HEK293 (cell line): ENCODE measurements around the gene UBE3A.

Experiments used
- CTCF ChIA-PET: fragments of 350-600 bp; formaldehyde crosslinking; extraction: SDS; loops from one replicate; lab custom pipeline; 2021; ENCODE audit warnings: antibody characterized with exemption; lab: Yijun Ruan, JAX
- POLR2A ChIA-PET: fragments of 300-600 bp; formaldehyde crosslinking; extraction: SDS; loops from one replicate; lab custom pipeline; 2020; ENCODE audit warnings: antibody characterized with exemption, inconsistent platforms; lab: Yijun Ruan, JAX
- H3K27ac ChIP-seq: fragments of 200-500 bp; sonication (Bioruptor generic); 2 replicates; pipeline ENCODE4 v1.5.1; 2014; ENCODE audit warnings: low read depth, low read length, control low read depth, inconsistent platforms; ENCODE audit errors: extremely low read depth
- H3K36me3 ChIP-seq, 2 experiments: fragments of 200-500 bp in 1 of 2; sonication (Bioruptor generic) in 1 of 2; 1 replicate in 1 of 2; 2 replicates in 1 of 2; pipeline ENCODE4 v1.5.1; 2014 to 2017; ENCODE audit warnings: inconsistent platforms in 2 of 2, low read length in 2 of 2; ENCODE audit not compliant: control insufficient read depth in 2 of 2, insufficient read depth in 1 of 2
- H3K4me1 ChIP-seq: fragments of 200-500 bp; sonication (Bioruptor generic); 2 replicates; pipeline ENCODE4 v1.5.1; 2014; ENCODE audit warnings: mild to moderate bottlenecking, low read length, inconsistent platforms; ENCODE audit not compliant: control insufficient read depth, insufficient read depth
- H3K4me3 ChIP-seq: 2 replicates; pipeline ENCODE4 v1.5.1; 2011; ENCODE audit warnings: low read depth, mild to moderate bottlenecking, control low read depth, low read length, moderate library complexity
- H3K9me3 ChIP-seq: fragments of 200-500 bp; sonication (Bioruptor generic); 2 replicates; pipeline ENCODE4 v1.5.1; 2014; ENCODE audit warnings: low read depth, low read length, inconsistent platforms; ENCODE audit not compliant: control insufficient read depth, insufficient read depth
- KLF7 ChIP-seq: fragments of 450-650 bp; formaldehyde crosslinking; IDR thresholded peaks from 2 replicates; pipeline ENCODE4 v1.5.1; 2016; ENCODE audit warnings: missing biosample characterization, missing genetic modification characterization, borderline replicate concordance
- RBAK ChIP-seq: fragments of 450-650 bp; formaldehyde crosslinking; IDR thresholded peaks from 2 replicates; pipeline ENCODE4 v1.5.1; 2016; ENCODE audit warnings: missing biosample characterization, missing genetic modification characterization
- SCRT1 ChIP-seq: fragments of 450-650 bp; formaldehyde crosslinking; IDR thresholded peaks from 2 replicates; pipeline ENCODE4 v1.5.1; 2016; ENCODE audit warnings: missing biosample characterization, missing genetic modification characterization, borderline replicate concordance
- SP2 ChIP-seq: fragments of 450-650 bp; formaldehyde crosslinking; IDR thresholded peaks from 2 replicates; pipeline ENCODE4 v1.5.1; 2016; ENCODE audit warnings: missing biosample characterization, missing genetic modification characterization
- YY1 ChIP-seq: fragments of 450-650 bp; formaldehyde crosslinking; IDR thresholded peaks from 2 replicates; pipeline ENCODE4 v1.5.1; 2018; ENCODE audit warnings: missing biosample characterization, missing genetic modification characterization
- ZBTB48 ChIP-seq: fragments of 450-650 bp; formaldehyde crosslinking; IDR thresholded peaks from 2 replicates; pipeline ENCODE4 v1.5.1; 2016; ENCODE audit warnings: missing biosample characterization, missing genetic modification characterization
- ZFP69B ChIP-seq: fragments of 450-650 bp; formaldehyde crosslinking; IDR thresholded peaks from 2 replicates; pipeline ENCODE4 v1.5.1; 2016; ENCODE audit warnings: missing biosample characterization, missing genetic modification characterization
- ZNF114 ChIP-seq: fragments of 450-650 bp; formaldehyde crosslinking; IDR thresholded peaks from 2 replicates; pipeline ENCODE4 v1.5.0; 2017; ENCODE audit warnings: missing biosample characterization, missing genetic modification characterization
- ZNF121 ChIP-seq: fragments of 450-650 bp; formaldehyde crosslinking; IDR thresholded peaks from 2 replicates; pipeline ENCODE4 v1.5.1; 2016; ENCODE audit warnings: missing biosample characterization, missing genetic modification characterization
- ZNF140 ChIP-seq: fragments of 450-650 bp; formaldehyde crosslinking; IDR thresholded peaks from 2 replicates; pipeline ENCODE4 v1.5.1; 2016; ENCODE audit warnings: missing biosample characterization, missing genetic modification characterization
- ZNF146 ChIP-seq: fragments of 450-650 bp; formaldehyde crosslinking; IDR thresholded peaks from 2 replicates; pipeline ENCODE4 v1.5.1; 2016; ENCODE audit warnings: missing biosample characterization, missing genetic modification characterization
- ZNF223 ChIP-seq: fragments of 450-650 bp; formaldehyde crosslinking; IDR thresholded peaks from 2 replicates; pipeline ENCODE4 v1.5.1; 2016; ENCODE audit warnings: missing biosample characterization, missing genetic modification characterization
- ZNF311 ChIP-seq: fragments of 450-650 bp; formaldehyde crosslinking; IDR thresholded peaks from 2 replicates; pipeline ENCODE4 v1.5.1; 2017; ENCODE audit warnings: missing biosample characterization, missing genetic modification characterization, borderline replicate concordance
- ZNF426 ChIP-seq: fragments of 450-650 bp; formaldehyde crosslinking; IDR thresholded peaks from 2 replicates; pipeline ENCODE4 v1.5.1; 2017; ENCODE audit warnings: missing biosample characterization, missing genetic modification characterization, mild to moderate bottlenecking, inconsistent platforms, moderate library complexity
- ZNF544 ChIP-seq: fragments of 450-650 bp; formaldehyde crosslinking; IDR thresholded peaks from 2 replicates; pipeline ENCODE4 v1.5.0; 2017; ENCODE audit warnings: missing biosample characterization, missing genetic modification characterization
- ZNF600 ChIP-seq: fragments of 450-650 bp; formaldehyde crosslinking; IDR thresholded peaks from 2 replicates; pipeline ENCODE4 v1.5.1; 2016; ENCODE audit warnings: missing biosample characterization, missing genetic modification characterization
- ZNF654 ChIP-seq: fragments of 450-650 bp; formaldehyde crosslinking; IDR thresholded peaks from 2 replicates; pipeline ENCODE4 v1.5.1; 2016; ENCODE audit warnings: low read depth, missing biosample characterization, missing genetic modification characterization
- ZNF677 ChIP-seq: fragments of 450-650 bp; IDR thresholded peaks from 2 replicates; pipeline ENCODE4 v1.5.0; 2018; ENCODE audit warnings: missing biosample characterization, mild to moderate bottlenecking, missing genetic modification characterization, moderate library complexity
- ZNF776 ChIP-seq: fragments of 450-650 bp; formaldehyde crosslinking; IDR thresholded peaks from 2 replicates; pipeline ENCODE4 v1.5.0; 2017; ENCODE audit warnings: missing biosample characterization, missing genetic modification characterization, borderline replicate concordance
- ZSCAN16 ChIP-seq: fragments of 450-650 bp; formaldehyde crosslinking; IDR thresholded peaks from 2 replicates; pipeline ENCODE4 v1.5.1; 2016; ENCODE audit warnings: missing biosample characterization, missing genetic modification characterization
- ZSCAN30 ChIP-seq: fragments of 450-650 bp; IDR thresholded peaks from 2 replicates; pipeline ENCODE4 v1.5.1; 2018; ENCODE audit warnings: missing biosample characterization, mild to moderate bottlenecking, missing genetic modification characterization, moderate library complexity
- TF ChIP-seq, protein P1 (sequence below): fragments of 450-650 bp; formaldehyde crosslinking; IDR thresholded peaks from 2 replicates; pipeline ENCODE4 v1.5.1; 2016; ENCODE audit warnings: missing biosample characterization, missing genetic modification characterization, low read depth
- TF ChIP-seq, protein P2 (sequence below): fragments of 450-650 bp; formaldehyde crosslinking; IDR thresholded peaks from 2 replicates; pipeline ENCODE4 v1.5.0; 2017; ENCODE audit warnings: missing biosample characterization, missing genetic modification characterization, borderline replicate concordance
- TF ChIP-seq, protein P3 (sequence below): fragments of 450-650 bp; formaldehyde crosslinking; IDR thresholded peaks from 2 replicates; pipeline ENCODE4 v1.5.1; 2017; ENCODE audit warnings: missing biosample characterization, missing genetic modification characterization
- TF ChIP-seq, protein P4 (sequence below): fragments of 450-650 bp; formaldehyde crosslinking; IDR thresholded peaks from 2 replicates; pipeline ENCODE4 v1.5.1; 2016; ENCODE audit warnings: missing biosample characterization, missing genetic modification characterization, borderline replicate concordance
- TF ChIP-seq, protein P5 (sequence below): fragments of 450-650 bp; formaldehyde crosslinking; IDR thresholded peaks from 2 replicates; pipeline ENCODE4 v1.5.1; 2017; ENCODE audit warnings: missing biosample characterization, missing genetic modification characterization
- TF ChIP-seq, protein P6 (sequence below): fragments of 450-650 bp; formaldehyde crosslinking; IDR thresholded peaks from 2 replicates; pipeline ENCODE4 v1.5.1; 2016; ENCODE audit warnings: missing biosample characterization, missing genetic modification characterization

The UBE3A gene

DNA sequence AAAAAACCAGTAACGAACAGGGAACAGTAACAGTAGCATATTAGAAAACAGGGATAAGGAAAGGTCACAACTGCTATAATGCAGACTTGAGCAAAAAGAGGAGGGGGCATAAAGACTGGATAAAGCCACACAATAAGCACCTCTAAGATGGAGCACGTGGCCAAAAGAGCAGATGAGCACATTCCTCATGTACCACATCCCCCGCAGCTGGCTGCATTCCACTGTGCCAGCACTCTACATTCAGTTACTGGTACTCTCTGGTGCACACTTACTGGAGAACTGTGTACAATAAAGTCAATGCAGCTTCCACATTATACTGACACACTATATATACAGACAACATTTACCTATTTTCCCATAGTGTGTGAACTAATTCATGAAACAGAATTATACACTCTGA, 64.7 kb downstream of the UBE3A start:
- TF ChIP-seq SP2 (tag by site-specific recombination) (no peak), ZFP69B (tag by site-specific recombination) (no peak), ZBTB48 (tag by site-specific recombination) (no peak), ZNF114 (tag by site-specific recombination) (no peak), ZNF677 (tag by site-specific recombination) (no peak), SCRT1 (tag by site-specific recombination) (no peak), ZNF146 (tag by site-specific recombination) (no peak), ZNF223 (no peak), ZSCAN30 (tag by site-specific recombination) (no peak), KLF7 (tag by site-specific recombination) (no peak), ZNF426 (tag by site-specific recombination) (no peak), ZNF311 (no peak)
- TF ChIP-seq, protein P1, sequence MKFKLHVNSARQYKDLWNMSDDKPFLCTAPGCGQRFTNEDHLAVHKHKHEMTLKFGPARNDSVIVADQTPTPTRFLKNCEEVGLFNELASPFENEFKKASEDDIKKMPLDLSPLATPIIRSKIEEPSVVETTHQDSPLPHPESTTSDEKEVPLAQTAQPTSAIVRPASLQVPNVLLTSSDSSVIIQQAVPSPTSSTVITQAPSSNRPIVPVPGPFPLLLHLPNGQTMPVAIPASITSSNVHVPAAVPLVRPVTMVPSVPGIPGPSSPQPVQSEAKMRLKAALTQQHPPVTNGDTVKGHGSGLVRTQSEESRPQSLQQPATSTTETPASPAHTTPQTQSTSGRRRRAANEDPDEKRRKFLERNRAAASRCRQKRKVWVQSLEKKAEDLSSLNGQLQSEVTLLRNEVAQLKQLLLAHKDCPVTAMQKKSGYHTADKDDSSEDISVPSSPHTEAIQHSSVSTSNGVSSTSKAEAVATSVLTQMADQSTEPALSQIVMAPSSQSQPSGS (tag by site-specific recombination), result no peak
- TF ChIP-seq, protein P2, sequence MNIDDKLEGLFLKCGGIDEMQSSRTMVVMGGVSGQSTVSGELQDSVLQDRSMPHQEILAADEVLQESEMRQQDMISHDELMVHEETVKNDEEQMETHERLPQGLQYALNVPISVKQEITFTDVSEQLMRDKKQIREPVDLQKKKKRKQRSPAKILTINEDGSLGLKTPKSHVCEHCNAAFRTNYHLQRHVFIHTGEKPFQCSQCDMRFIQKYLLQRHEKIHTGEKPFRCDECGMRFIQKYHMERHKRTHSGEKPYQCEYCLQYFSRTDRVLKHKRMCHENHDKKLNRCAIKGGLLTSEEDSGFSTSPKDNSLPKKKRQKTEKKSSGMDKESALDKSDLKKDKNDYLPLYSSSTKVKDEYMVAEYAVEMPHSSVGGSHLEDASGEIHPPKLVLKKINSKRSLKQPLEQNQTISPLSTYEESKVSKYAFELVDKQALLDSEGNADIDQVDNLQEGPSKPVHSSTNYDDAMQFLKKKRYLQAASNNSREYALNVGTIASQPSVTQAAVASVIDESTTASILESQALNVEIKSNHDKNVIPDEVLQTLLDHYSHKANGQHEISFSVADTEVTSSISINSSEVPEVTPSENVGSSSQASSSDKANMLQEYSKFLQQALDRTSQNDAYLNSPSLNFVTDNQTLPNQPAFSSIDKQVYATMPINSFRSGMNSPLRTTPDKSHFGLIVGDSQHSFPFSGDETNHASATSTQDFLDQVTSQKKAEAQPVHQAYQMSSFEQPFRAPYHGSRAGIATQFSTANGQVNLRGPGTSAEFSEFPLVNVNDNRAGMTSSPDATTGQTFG, result no peak
- TF ChIP-seq, protein P3, sequence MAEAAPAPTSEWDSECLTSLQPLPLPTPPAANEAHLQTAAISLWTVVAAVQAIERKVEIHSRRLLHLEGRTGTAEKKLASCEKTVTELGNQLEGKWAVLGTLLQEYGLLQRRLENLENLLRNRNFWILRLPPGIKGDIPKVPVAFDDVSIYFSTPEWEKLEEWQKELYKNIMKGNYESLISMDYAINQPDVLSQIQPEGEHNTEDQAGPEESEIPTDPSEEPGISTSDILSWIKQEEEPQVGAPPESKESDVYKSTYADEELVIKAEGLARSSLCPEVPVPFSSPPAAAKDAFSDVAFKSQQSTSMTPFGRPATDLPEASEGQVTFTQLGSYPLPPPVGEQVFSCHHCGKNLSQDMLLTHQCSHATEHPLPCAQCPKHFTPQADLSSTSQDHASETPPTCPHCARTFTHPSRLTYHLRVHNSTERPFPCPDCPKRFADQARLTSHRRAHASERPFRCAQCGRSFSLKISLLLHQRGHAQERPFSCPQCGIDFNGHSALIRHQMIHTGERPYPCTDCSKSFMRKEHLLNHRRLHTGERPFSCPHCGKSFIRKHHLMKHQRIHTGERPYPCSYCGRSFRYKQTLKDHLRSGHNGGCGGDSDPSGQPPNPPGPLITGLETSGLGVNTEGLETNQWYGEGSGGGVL (tag by site-specific recombination), result no peak
- TF ChIP-seq, protein P4, sequence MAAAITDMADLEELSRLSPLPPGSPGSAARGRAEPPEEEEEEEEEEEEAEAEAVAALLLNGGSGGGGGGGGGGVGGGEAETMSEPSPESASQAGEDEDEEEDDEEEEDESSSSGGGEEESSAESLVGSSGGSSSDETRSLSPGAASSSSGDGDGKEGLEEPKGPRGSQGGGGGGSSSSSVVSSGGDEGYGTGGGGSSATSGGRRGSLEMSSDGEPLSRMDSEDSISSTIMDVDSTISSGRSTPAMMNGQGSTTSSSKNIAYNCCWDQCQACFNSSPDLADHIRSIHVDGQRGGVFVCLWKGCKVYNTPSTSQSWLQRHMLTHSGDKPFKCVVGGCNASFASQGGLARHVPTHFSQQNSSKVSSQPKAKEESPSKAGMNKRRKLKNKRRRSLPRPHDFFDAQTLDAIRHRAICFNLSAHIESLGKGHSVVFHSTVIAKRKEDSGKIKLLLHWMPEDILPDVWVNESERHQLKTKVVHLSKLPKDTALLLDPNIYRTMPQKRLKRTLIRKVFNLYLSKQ (tag by site-specific recombination), result no peak
- CTCF ChIA-PET, result no interaction called here
- Histone ChIP-seq H3K27ac (no peak overlapping the region), H3K4me3 (no peak overlapping the region), H3K4me1 (no peaks in the 10 kb centered on the region), H3K9me3 (no peaks in the 10 kb centered on the region), H3K36me3 (peaks cover 0 to 53% of the 10 kb centered on the region in 2 experiments)
- POLR2A ChIA-PET, result no interaction called here

DNA sequence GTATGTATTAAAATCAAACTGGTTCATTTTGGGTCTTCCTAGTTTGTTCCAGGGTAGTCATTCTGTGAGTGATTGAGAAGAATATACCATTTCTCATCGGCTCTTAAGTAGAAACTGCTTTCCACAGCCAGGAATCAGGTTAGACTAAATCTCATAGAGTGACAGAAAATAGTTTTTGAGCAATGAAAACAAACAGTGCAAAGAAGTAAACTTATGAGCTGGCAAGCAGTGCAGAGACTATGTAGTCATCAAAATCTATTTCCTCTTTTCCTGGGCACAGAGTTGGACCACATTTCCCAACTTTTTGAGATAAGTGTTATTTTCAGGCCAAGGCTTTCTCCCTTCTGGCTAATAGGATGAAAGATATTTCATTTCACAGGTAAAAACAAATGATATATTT, 66.5 kb downstream of the UBE3A start:
- H3K4me1 ChIP-seq, result no peaks in the 10 kb centered on the region
- no peak overlapping the region for H3K27ac ChIP-seq
- ChIA-PET CTCF (no interaction called here), POLR2A (no interaction called here)
- no peak overlapping the region for H3K4me3 ChIP-seq
- H3K9me3 ChIP-seq, result no peaks in the 10 kb centered on the region
- peaks cover 0 to 53% of the 10 kb centered on the region in 2 experiments for H3K36me3 ChIP-seq
- TF ChIP-seq ZSCAN16 (tag by site-specific recombination), result no peak
- TF ChIP-seq ZNF600 (tag by site-specific recombination), result no peak
- TF ChIP-seq ZNF121 (tag by site-specific recombination), result no peak
- TF ChIP-seq ZNF544 (tag by site-specific recombination), result no peak
- TF ChIP-seq, protein P5, sequence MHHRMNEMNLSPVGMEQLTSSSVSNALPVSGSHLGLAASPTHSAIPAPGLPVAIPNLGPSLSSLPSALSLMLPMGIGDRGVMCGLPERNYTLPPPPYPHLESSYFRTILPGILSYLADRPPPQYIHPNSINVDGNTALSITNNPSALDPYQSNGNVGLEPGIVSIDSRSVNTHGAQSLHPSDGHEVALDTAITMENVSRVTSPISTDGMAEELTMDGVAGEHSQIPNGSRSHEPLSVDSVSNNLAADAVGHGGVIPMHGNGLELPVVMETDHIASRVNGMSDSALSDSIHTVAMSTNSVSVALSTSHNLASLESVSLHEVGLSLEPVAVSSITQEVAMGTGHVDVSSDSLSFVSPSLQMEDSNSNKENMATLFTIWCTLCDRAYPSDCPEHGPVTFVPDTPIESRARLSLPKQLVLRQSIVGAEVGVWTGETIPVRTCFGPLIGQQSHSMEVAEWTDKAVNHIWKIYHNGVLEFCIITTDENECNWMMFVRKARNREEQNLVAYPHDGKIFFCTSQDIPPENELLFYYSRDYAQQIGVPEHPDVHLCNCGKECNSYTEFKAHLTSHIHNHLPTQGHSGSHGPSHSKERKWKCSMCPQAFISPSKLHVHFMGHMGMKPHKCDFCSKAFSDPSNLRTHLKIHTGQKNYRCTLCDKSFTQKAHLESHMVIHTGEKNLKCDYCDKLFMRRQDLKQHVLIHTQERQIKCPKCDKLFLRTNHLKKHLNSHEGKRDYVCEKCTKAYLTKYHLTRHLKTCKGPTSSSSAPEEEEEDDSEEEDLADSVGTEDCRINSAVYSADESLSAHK (tag by site-specific recombination), result no peak
- no peak for TF ChIP-seq YY1 (tag by site-specific recombination)
- TF ChIP-seq, protein P6, sequence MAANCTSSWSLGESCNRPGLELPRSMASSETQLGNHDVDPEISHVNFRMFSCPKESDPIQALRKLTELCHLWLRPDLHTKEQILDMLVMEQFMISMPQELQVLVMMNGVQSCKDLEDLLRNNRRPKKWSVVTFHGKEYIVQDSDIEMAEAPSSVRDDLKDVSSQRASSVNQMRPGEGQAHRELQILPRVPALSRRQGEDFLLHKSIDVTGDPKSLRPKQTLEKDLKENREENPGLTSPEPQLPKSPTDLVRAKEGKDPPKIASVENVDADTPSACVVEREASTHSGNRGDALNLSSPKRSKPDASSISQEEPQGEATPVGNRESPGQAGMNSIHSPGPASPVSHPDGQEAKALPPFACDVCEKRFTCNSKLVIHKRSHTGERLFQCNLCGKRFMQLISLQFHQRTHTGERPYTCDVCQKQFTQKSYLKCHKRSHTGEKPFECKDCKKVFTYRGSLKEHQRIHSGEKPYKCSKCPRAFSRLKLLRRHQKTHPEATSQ (tag by site-specific recombination), result no peak
- TF ChIP-seq ZNF654 (tag by site-specific recombination), result no peak
- TF ChIP-seq RBAK (tag by site-specific recombination), result no peak
- TF ChIP-seq ZNF776, result no peak
- no peak for TF ChIP-seq ZNF140 (tag by site-specific recombination)
